Measurements from ENCODE around the gene ENDOV.

- TF ChIP-seq CTCF (IDR thresholded peaks at IDR 0.05), result no peak
- TF ChIP-seq POLR2AphosphoS5 (IDR thresholded peaks at IDR 0.05), result no peak
- no peak for TF ChIP-seq POLR2A (IDR thresholded peaks at IDR 0.05)
- TF ChIP-seq EP300 (IDR thresholded peaks at IDR 0.05), result no peak
Observed at GRCh38 chr17:80408872-80409271, 6.1 kb upstream of the ENDOV start.
